ENCODE data around the gene EMILIN1. TPM values are rescaled to one million over a fixed set of nuclear protein-coding genes. Genes with fewer than 3 reads are reported as not detected.

Gene EMILIN1
- total RNA-seq, 4 donors from 2014 or later = 6.2 to 27.8 (median 9.9) TPM

GRCh38 chr2:27134781-27135477 is 56.5 kb downstream of the EMILIN1 start:
- peak overlapping the region; percentile 86 to 95 (median 90) for H3K27ac ChIP-seq
- H3K27me3 ChIP-seq = no peaks in the 10 kb centered on the region
- intact Hi-C loops (cut with DNase I) = no loop called here
- peak overlapping the region; percentile 62 to 97 (median 94) for H3K4me3 ChIP-seq
- no peak for DNase-seq
- peaks cover 12 to 28% (median 13%) of the 10 kb centered on the region in 3 donors for H3K4me1 ChIP-seq
- H3K36me3 ChIP-seq = peaks cover 15 to 31% (median 22%) of the 10 kb centered on the region in 3 donors
- TF ChIP-seq POLR2A (IDR thresholded peaks at IDR 0.05) (peak in 1 of 4 donors; percentile 0), CTCF (IDR thresholded peaks at IDR 0.05) (no peak)
- no peaks in the 10 kb centered on the region for H3K9me3 ChIP-seq
- 91 to 93% methylated on average over 10 to 17 of the region's 33 CpGs for WGBS, 2 donors

- Histone ChIP-seq H3K36me3 (peaks cover 15 to 25% (median 18%) of the 10 kb centered on the region in 3 donors), H3K27ac (peak overlapping the region in 2 of 4 donors; percentile 86 to 89), H3K4me1 (peaks cover 12 to 28% (median 13%) of the 10 kb centered on the region in 3 donors), H3K4me3 (no peak overlapping the region), H3K9me3 (no peaks in the 10 kb centered on the region), H3K27me3 (no peaks in the 10 kb centered on the region)
- WGBS, 2 donors = 70 to 79% methylated on average over 9 to 10 of the region's 12 CpGs
- no peak for DNase-seq
- no peak for TF ChIP-seq CTCF (IDR thresholded peaks at IDR 0.05)
- no peak for TF ChIP-seq POLR2A (IDR thresholded peaks at IDR 0.05)
- intact Hi-C loops (cut with DNase I) = no loop called here
Observed at GRCh38 chr2:27135478-27135955, 57.1 kb downstream of the EMILIN1 start.

Other genes with a start within 250 kb of the EMILIN1 start
- gene DPYSL5, start 230.5 kb upstream of the EMILIN1 start, total RNA-seq = not detected
- 1 to 10 TPM; 4.4 to 7.6 (median 5.2) TPM for gene MAPRE3, start 108.0 kb upstream of the EMILIN1 start, total RNA-seq
- 10 to 100 TPM; 15.7 to 34.5 (median 32.1) TPM for gene TMEM214, start 45.6 kb upstream of the EMILIN1 start, total RNA-seq
- 10 to 100 TPM in 2 of 4 donors, 1 to 10 TPM in 2; 4.7 to 12.4 (median 9.6) TPM for gene AGBL5, start 26.9 kb upstream of the EMILIN1 start, total RNA-seq
- 100 to 1,000 TPM; 149 to 242 (median 193) TPM for gene OST4, start 7.0 kb upstream of the EMILIN1 start, total RNA-seq
- gene KHK, start 8.2 kb downstream of the EMILIN1 start, total RNA-seq = 1 to 10 TPM; 1.3 to 1.9 (median 1.4) TPM
- 1 to 10 TPM; 2.6 to 6.1 (median 3.9) TPM for gene CGREF1, start 40.5 kb downstream of the EMILIN1 start, total RNA-seq
- gene ABHD1, start 45.2 kb downstream of the EMILIN1 start, total RNA-seq = not detected
- 10 to 100 TPM; 45.5 to 77.9 (median 53.9) TPM for gene PREB, start 56.0 kb downstream of the EMILIN1 start, total RNA-seq
- gene PRR30, start 60.8 kb downstream of the EMILIN1 start, total RNA-seq = not detected
- gene TCF23, start 70.4 kb downstream of the EMILIN1 start, total RNA-seq = not detected
- gene ATRAID, start 133.4 kb downstream of the EMILIN1 start, total RNA-seq = 100 to 1,000 TPM in 2 of 4 donors, 10 to 100 TPM in 2; 57.1 to 124 (median 91.0) TPM
- 10 to 100 TPM; 13.5 to 38.6 (median 23.2) TPM for gene SLC5A6, start 133.7 kb downstream of the EMILIN1 start, total RNA-seq
- 10 to 100 TPM; 17.6 to 34.5 (median 22.0) TPM for gene CAD, start 138.8 kb downstream of the EMILIN1 start, total RNA-seq
- under 1 TPM in 2 of 4 donors, not detected in 2; 0.18 to 0.19 TPM for gene SLC30A3, start 184.4 kb downstream of the EMILIN1 start, total RNA-seq
- gene DNAJC5G, start 196.8 kb downstream of the EMILIN1 start, total RNA-seq = under 1 TPM in 1 of 4 donors, not detected in 3; 0.38 TPM
- gene TRIM54, start 203.8 kb downstream of the EMILIN1 start, total RNA-seq = not detected
- gene UCN, start 229.8 kb downstream of the EMILIN1 start, total RNA-seq = 1 to 10 TPM in 1 of 4 donors, not detected in 3; 1.1 TPM
- 10 to 100 TPM; 39.3 to 66.1 (median 48.1) TPM for gene MPV17, start 244.5 kb downstream of the EMILIN1 start, total RNA-seq